ENCODE measurements around the gene ADGRE1.
A peak's percentile ranks its signal among the peaks of the same experiment; 100 is the strongest.

Gene ADGRE1

DNA sequence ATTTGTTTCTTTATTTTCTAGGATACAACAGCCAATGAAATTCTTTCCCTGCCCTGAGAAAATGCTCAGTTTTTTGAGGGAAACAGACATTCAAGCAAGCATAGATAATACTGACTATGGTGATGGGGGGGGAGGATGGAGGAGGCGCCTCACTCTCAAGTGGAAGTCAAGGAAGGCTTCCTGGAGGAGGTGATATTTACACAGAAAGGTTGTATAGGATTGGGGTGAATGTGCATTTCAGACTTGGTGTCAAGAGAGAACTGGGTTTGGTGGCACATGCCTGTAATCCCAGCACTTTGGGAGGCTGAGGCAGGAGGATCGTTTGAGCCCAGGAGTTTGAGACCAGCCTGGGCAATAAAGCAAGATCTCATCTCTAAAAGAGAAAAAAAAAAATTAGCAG is 12.2 kb upstream of the ADGRE1 start:
- DNase-seq (ENCODE audit: low spot score) (no peak), FAIRE-seq (no peak)

GRCh38 chr19:6876748-6877147 is 10.6 kb upstream of the ADGRE1 start:
- FAIRE-seq: no peak
- no peak for DNase-seq (ENCODE audit: low spot score)

DNA sequence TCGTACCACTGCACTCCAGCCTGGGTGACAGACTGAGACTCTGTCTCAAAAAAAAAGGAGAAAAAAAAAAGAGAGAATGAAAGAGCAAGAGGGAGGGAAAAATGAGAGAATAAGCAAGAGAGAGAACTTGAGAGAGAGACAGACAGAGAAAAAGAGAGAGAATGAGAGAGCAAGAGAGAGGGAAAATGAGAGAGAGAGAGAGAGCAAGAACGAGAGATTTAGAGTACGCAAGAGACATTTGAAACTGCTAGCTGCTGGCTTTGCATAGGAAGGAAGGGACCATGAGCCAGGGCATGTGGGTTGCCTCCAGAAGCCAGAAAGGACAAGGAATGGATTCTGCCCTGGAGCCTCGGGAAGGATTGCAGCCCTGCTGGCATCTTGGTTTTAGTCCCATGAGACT is 9.6 kb upstream of the ADGRE1 start:
- FAIRE-seq: no peak
- no peak for DNase-seq (ENCODE audit: low spot score)

- no peak for DNase-seq (ENCODE audit: low spot score)
- no peak for FAIRE-seq
Observed at GRCh38 chr19:6886277-6886897, 992 bp upstream of the ADGRE1 start.

DNA sequence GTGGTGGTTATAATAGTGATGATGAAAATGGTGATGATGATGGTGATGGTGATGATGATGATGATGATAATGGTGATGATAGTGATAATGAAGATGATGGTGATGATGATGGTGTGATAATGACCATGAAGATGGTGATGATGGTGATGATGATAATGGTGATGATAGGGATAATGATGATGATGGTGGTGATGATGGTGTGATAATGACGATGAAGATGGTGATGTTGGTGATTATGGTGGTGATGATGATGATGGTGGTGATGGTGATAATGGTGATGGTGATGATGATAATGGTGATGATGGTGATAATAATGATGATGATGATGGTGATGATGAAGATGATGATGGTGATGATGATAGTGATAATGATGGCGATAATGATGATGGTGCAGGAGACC is 1.6 kb downstream of the ADGRE1 start:
- DNase-seq (ENCODE audit: low spot score) (no peak), FAIRE-seq (peak; percentile 97)

DNA sequence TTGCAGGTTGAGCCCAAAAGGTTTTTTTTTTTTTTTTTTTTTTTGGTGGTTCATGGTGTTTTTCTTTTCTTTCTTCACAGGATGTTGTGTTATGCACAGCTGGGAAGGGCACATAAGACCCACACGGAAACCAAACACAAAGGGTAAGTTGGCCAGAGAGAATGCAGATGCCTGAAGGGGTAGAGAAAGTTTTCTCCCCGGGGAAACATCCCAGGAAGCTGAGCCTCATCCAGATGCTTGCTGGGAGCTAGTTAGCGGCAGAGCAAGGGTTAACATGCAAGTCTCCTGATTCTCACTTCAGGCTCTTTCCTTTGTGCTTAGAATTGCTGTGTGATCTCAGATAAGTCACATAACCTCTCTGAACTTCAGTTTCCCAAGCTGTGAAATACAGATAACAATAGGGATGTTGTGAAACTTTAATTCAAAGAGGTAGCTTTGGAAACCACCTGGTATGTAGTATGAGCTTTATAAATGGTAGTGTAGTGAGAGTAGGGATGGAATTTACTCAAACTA is 3.1 kb downstream of the ADGRE1 start:
- DNase-seq (ENCODE audit: low spot score): no peak
- FAIRE-seq: no peak

GRCh38 chr19:6890938-6891337 is 3.6 kb downstream of the ADGRE1 start:
- FAIRE-seq (no peak), DNase-seq (ENCODE audit: low spot score) (no peak)

- no peak for DNase-seq (ENCODE audit: low spot score)
- FAIRE-seq: no peak
Observed at GRCh38 chr19:6891761-6892385, 4.5 kb downstream of the ADGRE1 start.

DNA sequence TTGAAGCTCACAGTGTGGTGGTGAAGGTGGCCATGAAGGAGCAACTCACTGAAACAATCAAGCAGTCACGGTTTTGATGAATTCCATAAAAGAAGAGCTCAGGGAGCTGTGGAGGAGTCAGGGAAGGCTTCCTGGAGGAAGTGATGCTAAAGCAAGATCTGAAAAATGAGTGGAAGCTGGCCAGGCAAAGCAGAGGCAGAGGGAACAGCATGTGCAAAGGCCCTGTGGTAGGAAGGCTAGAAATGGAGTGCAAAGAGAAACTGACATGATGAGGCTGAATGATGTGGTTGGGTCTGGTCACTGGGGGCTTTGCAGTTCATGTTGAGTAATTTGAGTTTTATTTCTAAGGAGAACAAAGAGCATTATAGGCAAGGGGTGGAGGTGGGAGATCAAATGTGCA is 6.9 kb downstream of the ADGRE1 start:
- no peak for DNase-seq (ENCODE audit: low spot score)
- no peak for FAIRE-seq

- no peak for FAIRE-seq
- DNase-seq (ENCODE audit: low spot score): no peak
Observed at GRCh38 chr19:6903446-6903845, 16.1 kb downstream of the ADGRE1 start.

DNA sequence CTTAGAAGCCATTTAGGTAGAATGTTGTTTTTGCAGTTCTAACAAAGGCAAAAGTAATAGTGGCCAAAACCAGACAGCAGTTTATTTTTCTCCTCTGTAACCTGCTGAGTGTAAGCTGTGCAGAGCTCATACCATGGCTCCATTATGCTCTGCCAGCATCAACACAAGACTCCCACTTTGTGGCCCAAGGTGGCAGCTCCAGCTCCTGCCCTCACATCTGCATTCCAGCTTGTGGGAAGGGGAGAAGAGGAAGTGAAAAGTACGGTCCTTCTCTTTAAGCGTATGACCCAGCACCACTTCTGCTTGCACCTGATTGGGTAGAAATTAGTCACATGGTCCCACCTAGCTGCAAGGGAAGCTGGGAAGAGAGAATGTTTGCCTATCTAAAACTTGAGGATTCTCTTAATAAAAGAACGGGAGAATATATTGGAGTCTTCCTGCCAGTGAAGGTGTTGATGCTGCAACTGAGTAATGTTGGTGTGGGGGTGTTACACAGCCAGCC is 19.2 kb downstream of the ADGRE1 start:
- DNase-seq (ENCODE audit: low spot score) (no peak), FAIRE-seq (no peak)

GRCh38 chr19:6911523-6911922 is 24.1 kb downstream of the ADGRE1 start:
- DNase-seq (ENCODE audit: low spot score) (no peak), FAIRE-seq (peak; percentile 94)

DNA sequence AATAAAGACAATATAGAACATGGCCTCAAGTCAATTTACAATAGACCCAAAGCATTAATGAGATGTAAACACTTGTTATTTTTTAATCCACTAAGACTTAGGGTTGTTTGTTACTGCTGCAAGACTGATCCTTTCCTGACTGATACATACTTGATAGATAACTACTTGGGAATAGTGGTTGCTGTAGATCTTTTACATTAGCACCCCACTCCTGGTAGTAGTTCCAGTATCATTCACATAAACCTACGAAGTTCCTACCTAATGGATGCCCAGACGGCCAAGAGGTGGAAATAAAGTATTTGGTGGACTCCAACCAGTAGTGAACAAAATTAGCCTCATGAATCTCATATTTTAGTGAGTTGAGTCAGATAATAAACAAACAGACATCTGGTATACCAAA is 26.9 kb downstream of the ADGRE1 start:
- FAIRE-seq (no peak), DNase-seq (ENCODE audit: low spot score) (no peak)

GRCh38 chr19:6916952-6917351 is 29.6 kb downstream of the ADGRE1 start:
- FAIRE-seq: no peak

GRCh38 chr19:6925386-6925785 is 38.0 kb downstream of the ADGRE1 start:
- DNase-seq (ENCODE audit: low spot score): no peak

More at GRCh38 chr19:6916952-6917351, 29.6 kb downstream of the ADGRE1 start:
- no peak for DNase-seq (ENCODE audit: low spot score)

DNA sequence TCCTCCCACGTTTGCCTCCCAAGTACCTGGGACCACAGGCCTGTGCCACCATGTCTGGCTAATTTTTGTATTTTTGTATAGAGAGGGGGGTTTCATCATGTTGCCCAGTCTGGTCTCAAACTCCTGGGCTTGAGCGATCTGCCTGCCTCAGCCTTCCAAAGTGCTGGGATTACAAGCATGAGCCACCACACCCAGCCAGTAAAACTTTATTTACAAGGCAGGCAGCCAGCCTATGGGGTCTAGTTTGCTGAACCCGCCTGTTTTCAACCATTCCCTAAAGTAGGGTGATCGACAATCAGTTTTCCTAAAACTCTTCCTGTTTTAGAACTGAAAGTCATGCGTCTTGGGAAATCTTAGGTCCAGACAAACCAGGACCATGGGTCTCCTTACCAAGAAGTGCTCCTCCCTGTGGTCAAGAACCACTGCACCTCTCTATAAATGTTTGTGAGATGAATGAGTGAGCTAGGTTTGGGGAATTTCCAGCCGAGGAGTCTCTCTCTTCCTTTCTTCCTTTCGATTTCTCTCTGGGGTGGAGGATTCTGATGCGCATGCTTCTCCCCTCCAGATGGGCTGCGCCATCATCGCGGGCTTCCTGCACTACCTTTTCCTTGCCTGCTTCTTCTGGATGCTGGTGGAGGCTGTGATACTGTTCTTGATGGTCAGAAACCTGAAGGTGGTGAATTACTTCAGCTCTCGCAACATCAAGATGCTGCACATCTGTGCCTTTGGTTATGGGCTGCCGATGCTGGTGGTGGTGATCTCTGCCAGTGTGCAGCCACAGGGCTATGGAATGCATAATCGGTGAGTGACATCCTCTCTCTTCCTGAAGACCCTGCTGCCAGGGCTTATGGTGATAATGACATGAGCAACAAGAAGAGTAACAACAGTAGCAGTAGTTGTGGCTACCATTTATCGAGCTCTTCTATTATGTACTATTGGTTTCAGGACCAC is 38.7 kb downstream of the ADGRE1 start:
- FAIRE-seq: no peak
- peak; percentile 50 for DNase-seq (ENCODE audit: low spot score)

More at GRCh38 chr19:6925386-6925785, 38.0 kb downstream of the ADGRE1 start:
- FAIRE-seq: no peak

- DNase-seq (ENCODE audit: low spot score): no peak
- FAIRE-seq: no peak
Observed at GRCh38 chr19:6930190-6930589, 42.8 kb downstream of the ADGRE1 start.

- DNase-seq (ENCODE audit: low spot score) (no peak), FAIRE-seq (no peak)
Observed at GRCh38 chr19:6935069-6935468, 47.7 kb downstream of the ADGRE1 start.

DNA sequence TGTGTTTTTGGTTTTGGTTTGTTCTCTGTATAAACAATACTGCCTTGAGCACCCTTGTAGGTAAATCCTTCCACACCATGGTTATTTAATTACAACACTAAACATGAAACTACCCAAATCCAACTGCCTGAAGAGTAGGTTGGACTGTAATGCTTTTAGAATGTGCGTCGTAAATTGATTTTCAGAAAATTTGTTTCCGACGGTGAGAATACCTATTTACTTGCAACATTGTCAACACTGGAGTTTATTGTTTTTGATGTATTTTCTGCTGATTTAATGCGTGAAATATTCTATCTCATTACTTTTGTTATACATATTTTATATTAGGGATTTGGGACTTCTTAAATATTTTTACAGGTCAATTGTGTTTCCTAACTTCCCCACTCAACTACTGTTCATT is 48.2 kb downstream of the ADGRE1 start:
- no peak for FAIRE-seq

GRCh38 chr19:6945733-6946132 is 58.4 kb downstream of the ADGRE1 start:
- DNase-seq (ENCODE audit: low spot score) (no peak), FAIRE-seq (no peak)

More for the DNA sequence above, 48.2 kb downstream of the ADGRE1 start:
- DNase-seq (ENCODE audit: low spot score): no peak

- no peak for FAIRE-seq
- DNase-seq (ENCODE audit: low spot score): peak; percentile 73
Observed at GRCh38 chr19:6947745-6948144, 60.4 kb downstream of the ADGRE1 start.

DNA sequence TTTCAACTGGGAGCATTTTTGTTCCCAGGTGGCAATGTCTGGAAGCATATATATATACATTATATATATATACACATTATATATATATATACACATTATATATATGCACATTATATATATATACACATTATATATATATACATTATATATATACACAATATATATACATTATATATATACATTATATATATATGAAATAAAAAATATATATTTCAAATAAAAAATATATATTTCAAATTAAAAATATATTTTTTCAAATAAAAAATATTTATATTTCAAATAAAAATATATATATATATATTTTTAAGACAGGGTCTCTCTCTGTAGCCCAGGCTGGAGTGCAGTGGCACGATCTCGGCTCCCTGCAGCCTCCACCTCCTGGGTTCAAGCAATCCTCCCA is 61.5 kb downstream of the ADGRE1 start:
- FAIRE-seq: no peak

More for the DNA sequence above, 61.5 kb downstream of the ADGRE1 start:
- DNase-seq (ENCODE audit: low spot score): no peak

Data from urothelium cell line (cell line).